Bronchial epithelial cell (primary cell): ENCODE results near the gene DYRK1A. TPM values are rescaled to one million over a fixed set of nuclear protein-coding genes. Genes with fewer than 3 reads are reported as not detected.
"Not testable (repeated sequence)": the region's sequence is repeated elsewhere in the genome, so short reads cannot be mapped to it uniquely, and the experiment has no call there.

Source experiments
- DNase-seq: peaks from one replicate; pipeline ENCODE4 v3.0.0-alpha.2; 2010; ENCODE audit warnings: low read depth
- FAIRE-seq: peaks from 2 replicates; lab custom pipeline; 2011; peaks lifted over from hg19 to GRCh38; lab: Jason Lieb, UNC
- H3K27me3 ChIP-seq: 2 replicates; pipeline ENCODE4 v1.5.1; 2011; ENCODE audit warnings: low read length; ENCODE audit not compliant: control insufficient read depth, insufficient read depth
- H3K36me3 ChIP-seq: 2 replicates; pipeline ENCODE4 v1.5.1; 2011; ENCODE audit warnings: low read length; ENCODE audit not compliant: control insufficient read depth, insufficient read depth
- H3K4me3 ChIP-seq: 2 replicates; pipeline ENCODE4 v1.5.1; 2011; ENCODE audit warnings: mild to moderate bottlenecking, low read depth, low read length, control low read depth
- total RNA-seq: library from RNA; depleted of rRNA; stranded (reverse); fragments of >200 nt; gene quantifications from 2 replicates; pipeline ENCODE4 v1.2.1, GENCODE V29; 2014
- TF ChIP-seq, protein P1 (sequence below): IDR thresholded peaks from 2 replicates; pipeline ENCODE4 v1.5.1; 2011; ENCODE audit warnings: mild to moderate bottlenecking, moderate library complexity, low read length, control low read depth, inconsistent platforms; ENCODE audit not compliant: insufficient read depth, severe bottlenecking

Gene DYRK1A
- total RNA-seq, 1 donor from 2014 or later = 51.1 TPM

DNA sequence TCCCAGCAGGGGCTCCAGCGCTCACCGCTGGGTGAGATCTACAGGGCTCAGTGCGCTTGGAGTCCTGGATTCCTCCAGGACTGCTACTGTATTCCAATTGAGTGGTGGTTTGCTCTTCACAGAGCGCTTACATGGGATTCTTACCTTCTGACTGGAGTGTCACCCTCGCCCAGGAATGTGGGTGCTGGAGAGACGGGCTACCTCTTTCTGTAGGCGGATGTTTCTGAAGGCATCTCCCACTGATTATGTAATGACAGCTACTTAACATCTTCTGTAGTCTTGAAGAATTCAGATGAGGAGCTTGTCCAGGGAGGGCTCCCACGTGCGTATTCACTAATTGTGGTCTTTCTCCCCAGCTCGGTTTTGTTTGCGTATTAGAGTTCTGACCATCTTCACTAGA, 154.2 kb downstream of the DYRK1A start:
- H3K27me3 ChIP-seq = no peaks in the 10 kb centered on the region
- FAIRE-seq (no peak), DNase-seq (no peak)
- H3K4me3 ChIP-seq = no peak overlapping the region
- H3K36me3 ChIP-seq = peaks cover 1% of the 10 kb centered on the region
- TF ChIP-seq, protein P1, sequence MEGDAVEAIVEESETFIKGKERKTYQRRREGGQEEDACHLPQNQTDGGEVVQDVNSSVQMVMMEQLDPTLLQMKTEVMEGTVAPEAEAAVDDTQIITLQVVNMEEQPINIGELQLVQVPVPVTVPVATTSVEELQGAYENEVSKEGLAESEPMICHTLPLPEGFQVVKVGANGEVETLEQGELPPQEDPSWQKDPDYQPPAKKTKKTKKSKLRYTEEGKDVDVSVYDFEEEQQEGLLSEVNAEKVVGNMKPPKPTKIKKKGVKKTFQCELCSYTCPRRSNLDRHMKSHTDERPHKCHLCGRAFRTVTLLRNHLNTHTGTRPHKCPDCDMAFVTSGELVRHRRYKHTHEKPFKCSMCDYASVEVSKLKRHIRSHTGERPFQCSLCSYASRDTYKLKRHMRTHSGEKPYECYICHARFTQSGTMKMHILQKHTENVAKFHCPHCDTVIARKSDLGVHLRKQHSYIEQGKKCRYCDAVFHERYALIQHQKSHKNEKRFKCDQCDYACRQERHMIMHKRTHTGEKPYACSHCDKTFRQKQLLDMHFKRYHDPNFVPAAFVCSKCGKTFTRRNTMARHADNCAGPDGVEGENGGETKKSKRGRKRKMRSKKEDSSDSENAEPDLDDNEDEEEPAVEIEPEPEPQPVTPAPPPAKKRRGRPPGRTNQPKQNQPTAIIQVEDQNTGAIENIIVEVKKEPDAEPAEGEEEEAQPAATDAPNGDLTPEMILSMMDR = no peak

DNA sequence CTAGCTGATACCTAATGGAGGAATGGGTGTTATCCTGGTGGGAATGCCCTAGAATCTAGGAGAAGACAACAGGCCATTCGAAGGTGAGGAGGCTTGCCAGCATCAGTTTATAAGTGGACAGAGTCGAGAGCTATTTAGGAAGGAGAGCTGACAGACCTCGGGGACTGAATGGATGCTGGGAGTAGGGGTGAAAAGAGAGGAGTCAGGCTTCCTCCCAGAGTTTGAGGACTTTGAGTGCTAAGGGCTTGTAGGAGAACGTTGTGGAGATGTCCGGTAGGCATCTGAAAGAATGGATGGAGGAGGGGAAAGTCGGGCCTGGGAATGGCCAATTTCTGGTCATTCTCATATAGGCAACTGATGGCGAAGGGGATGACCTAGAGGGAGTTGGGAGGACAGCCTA, 155.1 kb downstream of the DYRK1A start:
- FAIRE-seq (no peak), DNase-seq (no peak)
- Histone ChIP-seq H3K27me3 (no peaks in the 10 kb centered on the region), H3K36me3 (no peaks in the 10 kb centered on the region), H3K4me3 (no peak overlapping the region)
- TF ChIP-seq, protein P1 = no peak

DNA sequence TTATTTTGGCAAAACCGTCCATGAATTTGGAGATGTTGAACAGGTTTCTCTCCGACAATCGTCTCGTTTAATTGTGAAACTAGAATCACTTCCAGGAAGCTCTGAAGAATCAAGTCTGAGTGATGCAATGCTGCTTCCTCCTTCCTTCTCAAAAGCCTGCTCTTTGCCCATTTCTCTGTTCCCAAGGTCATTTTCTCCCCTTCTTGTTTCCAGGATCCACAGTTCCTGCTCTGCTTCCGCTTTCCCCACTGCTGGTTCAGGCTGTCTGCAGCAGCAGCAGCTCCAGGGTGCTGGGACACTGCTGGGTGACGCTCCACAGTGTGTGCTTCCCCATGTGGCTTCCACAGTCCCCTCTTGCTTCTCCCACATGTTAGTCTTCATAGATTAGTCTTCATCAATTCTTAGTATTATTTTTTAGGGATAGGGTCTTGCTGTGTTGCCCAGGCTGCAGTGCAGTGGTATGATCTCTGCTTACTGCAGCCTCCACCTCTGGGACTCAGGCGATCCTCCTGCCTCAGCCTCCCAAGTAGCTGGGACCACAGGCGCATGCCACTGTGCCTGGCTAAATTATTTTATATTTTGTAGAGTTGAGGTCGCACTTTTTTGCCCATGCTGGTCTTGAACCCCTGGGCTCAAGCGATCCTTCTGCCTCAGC, 156.2 kb downstream of the DYRK1A start:
- TF ChIP-seq, protein P1 = no peak
- Histone ChIP-seq H3K4me3 (no peak overlapping the region), H3K36me3 (no peaks in the 10 kb centered on the region), H3K27me3 (no peaks in the 10 kb centered on the region)
- no peak for FAIRE-seq
- no peak for DNase-seq

DNA sequence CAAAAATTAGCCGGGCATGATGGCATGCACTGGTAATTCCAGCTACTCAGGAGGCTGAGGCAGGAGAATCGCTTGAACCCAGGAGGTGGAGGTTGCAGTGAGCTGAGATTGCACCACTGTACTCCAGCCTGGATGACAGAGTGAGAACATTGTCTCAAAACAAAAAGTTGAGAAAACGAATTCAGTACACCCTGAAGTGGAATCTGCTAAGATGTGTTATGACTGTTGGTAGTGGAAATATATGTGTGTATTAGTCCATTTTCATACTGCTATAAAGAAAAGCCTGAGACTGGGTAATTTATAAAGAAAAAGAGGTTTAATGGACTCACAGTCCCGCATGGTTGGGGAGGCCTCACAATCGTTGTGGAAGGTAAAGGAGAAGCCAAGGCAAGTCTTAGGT, 158.4 kb downstream of the DYRK1A start:
- H3K27me3 ChIP-seq, DNase-seq, H3K4me3 ChIP-seq, FAIRE-seq, H3K36me3 ChIP-seq: not testable (repeated sequence)

DNA sequence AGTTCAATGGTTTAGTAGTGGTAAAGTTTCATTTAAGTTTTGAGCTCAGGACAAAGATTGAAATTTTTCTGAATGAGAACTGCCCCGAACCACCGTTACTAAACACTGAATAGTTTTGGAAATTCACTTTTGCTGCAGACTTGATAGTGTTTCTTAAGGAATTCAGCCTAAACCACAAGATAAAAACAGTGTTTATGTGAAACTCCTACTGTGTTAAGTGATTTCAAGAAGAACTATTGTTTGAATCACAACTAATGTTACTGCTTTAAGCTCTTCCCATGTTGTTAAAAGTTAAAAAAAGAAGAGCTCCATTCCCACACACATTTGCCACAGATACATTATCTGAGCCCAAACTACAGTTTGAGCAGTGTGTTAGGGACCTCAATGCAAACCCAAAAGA, 159.2 kb downstream of the DYRK1A start:
- Histone ChIP-seq H3K27me3 (no peaks in the 10 kb centered on the region), H3K4me3 (no peak overlapping the region), H3K36me3 (no peaks in the 10 kb centered on the region)
- FAIRE-seq = no peak
- TF ChIP-seq, protein P1 = no peak
- no peak for DNase-seq

DNA sequence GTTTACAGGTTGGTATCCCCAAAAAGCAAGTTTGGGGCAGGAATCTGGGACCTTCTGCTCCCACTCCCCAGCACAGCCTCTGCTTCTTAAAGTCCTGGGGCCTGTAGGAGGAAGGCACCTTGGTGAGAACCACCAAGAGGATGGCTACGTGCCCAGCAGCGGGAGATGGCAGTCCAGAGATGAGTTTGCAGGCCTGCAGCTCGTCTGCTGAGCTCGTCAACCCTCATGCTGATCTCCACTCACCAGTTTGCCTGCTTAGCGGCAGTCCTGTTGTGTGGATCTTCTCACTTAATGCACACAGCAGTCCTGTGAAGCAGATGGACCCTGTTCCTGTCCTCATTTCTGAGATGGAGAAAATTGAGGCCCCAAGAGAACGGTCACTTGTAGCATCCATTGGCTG, 160.5 kb downstream of the DYRK1A start:
- no peak overlapping the region for H3K4me3 ChIP-seq
- TF ChIP-seq, protein P1 = no peak
- FAIRE-seq (no peak), DNase-seq (no peak)
- no peaks in the 10 kb centered on the region for H3K36me3 ChIP-seq
- no peaks in the 10 kb centered on the region for H3K27me3 ChIP-seq
